Smooth muscle cell (in vitro differentiated cells): Measurements from ENCODE around the gene BCDIN3D. TPM values are rescaled to one million over a fixed set of nuclear protein-coding genes. Genes with fewer than 3 reads are reported as not detected.

ENCODE experiments used
- DNase-seq: peaks from one replicate; lab custom pipeline; 2025; ENCODE audit not compliant: unreplicated experiment; lab: John Stamatoyannopoulos, UW
- H2AFZ ChIP-seq: fragments of 200-600 bp; sonication (generic); 2 replicates; pipeline ENCODE4 v1.6.0; 2016; ENCODE audit warnings: antibody characterized with exemption, low read depth, mild to moderate bottlenecking
- H3F3A ChIP-seq: fragments of 200-600 bp; sonication (generic); 2 replicates; pipeline ENCODE4 v1.6.0; 2017; ENCODE audit warnings: antibody characterized with exemption, low read depth
- H3K27ac ChIP-seq: fragments of 200-600 bp; sonication (generic); 2 replicates; pipeline ENCODE4 v1.5.1; 2016; ENCODE audit warnings: low read depth, mild to moderate bottlenecking
- H3K27me3 ChIP-seq: fragments of 200-600 bp; sonication (generic); 2 replicates; pipeline ENCODE4 v1.6.1; 2016; ENCODE audit warnings: low read depth, mild to moderate bottlenecking
- H3K36me3 ChIP-seq: fragments of 200-600 bp; sonication (generic); 2 replicates; pipeline ENCODE4 v1.5.1; 2016; ENCODE audit warnings: low read depth
- H3K4me1 ChIP-seq: fragments of 200-600 bp; sonication (generic); 2 replicates; pipeline ENCODE4 v1.5.1; 2016; ENCODE audit warnings: low read depth
- H3K4me2 ChIP-seq: fragments of 200-600 bp; sonication (generic); 2 replicates; pipeline ENCODE4 v1.6.0; 2016; ENCODE audit warnings: mild to moderate bottlenecking
- H3K4me3 ChIP-seq: fragments of 200-600 bp; sonication (generic); 2 replicates; pipeline ENCODE4 v1.5.1; 2016; ENCODE audit warnings: mild to moderate bottlenecking
- H3K79me2 ChIP-seq: fragments of 200-600 bp; sonication (generic); 2 replicates; pipeline ENCODE4 v1.6.0; 2016; ENCODE audit warnings: low read depth, mild to moderate bottlenecking
- H3K9ac ChIP-seq: fragments of 200-600 bp; sonication (generic); 2 replicates; pipeline ENCODE4 v1.6.0; 2016; ENCODE audit warnings: low read depth
- H3K9me3 ChIP-seq: fragments of 200-600 bp; sonication (generic); replicated peaks from 2 replicates; pipeline ENCODE4 v1.5.1; 2016; ENCODE audit warnings: low read depth
- H4K20me1 ChIP-seq: fragments of 200-600 bp; sonication (generic); 2 replicates; pipeline ENCODE4 v1.6.0; 2016; ENCODE audit warnings: low read depth
- WGBS: methylation state at CpG from one replicate; pipeline ENCODE4 v1.1.7; 2016; ENCODE audit warnings: low lambda C conversion rate; 5-methylcytosine and 5-hydroxymethylcytosine counted together
- polyA plus RNA-seq: library from polyadenylated mRNA; unstranded; fragments of >200 nt; fragmentation: Nextera tagmentation; extraction: Ambion mirVana; gene quantifications from 2 replicates; pipeline ENCODE4 v1.2.1, GENCODE V29; 2016
- total RNA-seq: library from RNA; depleted of rRNA; stranded (reverse); fragments of >200 nt; gene quantifications from 2 replicates; pipeline ENCODE4 v1.2.3, GENCODE V29; 2014
- TF ChIP-seq, protein P1 (sequence below): fragments of 200-600 bp; sonication (generic); IDR thresholded peaks from 2 replicates; pipeline ENCODE4 v1.5.1; 2017; ENCODE audit warnings: borderline replicate concordance, mild to moderate bottlenecking, antibody characterized with exemption; ENCODE audit not compliant: insufficient read depth, poor library complexity, severe bottlenecking

Gene BCDIN3D
- total and polyA plus RNA-seq, 2 experiments from 2014 or later: 2.9 to 3.4 TPM

DNA sequence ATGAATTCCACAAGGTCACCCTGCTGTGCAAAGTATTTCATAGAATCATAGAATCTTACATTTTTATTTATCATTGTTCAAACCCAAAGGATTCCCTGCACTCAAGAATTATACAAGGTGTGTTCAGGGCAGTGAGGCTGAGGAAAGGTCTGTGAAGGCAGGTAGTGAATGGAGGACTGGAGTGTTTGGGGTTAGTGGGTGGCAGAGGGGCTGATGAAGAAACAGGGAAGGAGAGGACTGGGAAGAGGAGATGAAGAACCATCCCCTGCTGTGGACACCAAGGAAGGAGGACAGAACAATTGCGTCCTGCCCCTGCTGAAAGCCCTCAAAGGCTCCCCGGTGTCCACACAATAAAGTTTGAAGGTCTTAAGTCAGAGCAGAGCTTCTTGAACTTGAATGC, 10.8 kb upstream of the BCDIN3D start:
- no peak overlapping the region for H2AFZ ChIP-seq
- H3K27ac ChIP-seq: no peak overlapping the region
- no peak overlapping the region for H3K4me2 ChIP-seq
- TF ChIP-seq, protein P1, sequence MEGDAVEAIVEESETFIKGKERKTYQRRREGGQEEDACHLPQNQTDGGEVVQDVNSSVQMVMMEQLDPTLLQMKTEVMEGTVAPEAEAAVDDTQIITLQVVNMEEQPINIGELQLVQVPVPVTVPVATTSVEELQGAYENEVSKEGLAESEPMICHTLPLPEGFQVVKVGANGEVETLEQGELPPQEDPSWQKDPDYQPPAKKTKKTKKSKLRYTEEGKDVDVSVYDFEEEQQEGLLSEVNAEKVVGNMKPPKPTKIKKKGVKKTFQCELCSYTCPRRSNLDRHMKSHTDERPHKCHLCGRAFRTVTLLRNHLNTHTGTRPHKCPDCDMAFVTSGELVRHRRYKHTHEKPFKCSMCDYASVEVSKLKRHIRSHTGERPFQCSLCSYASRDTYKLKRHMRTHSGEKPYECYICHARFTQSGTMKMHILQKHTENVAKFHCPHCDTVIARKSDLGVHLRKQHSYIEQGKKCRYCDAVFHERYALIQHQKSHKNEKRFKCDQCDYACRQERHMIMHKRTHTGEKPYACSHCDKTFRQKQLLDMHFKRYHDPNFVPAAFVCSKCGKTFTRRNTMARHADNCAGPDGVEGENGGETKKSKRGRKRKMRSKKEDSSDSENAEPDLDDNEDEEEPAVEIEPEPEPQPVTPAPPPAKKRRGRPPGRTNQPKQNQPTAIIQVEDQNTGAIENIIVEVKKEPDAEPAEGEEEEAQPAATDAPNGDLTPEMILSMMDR: no peak
- H3K4me1 ChIP-seq: no peaks in the 10 kb centered on the region
- no peak overlapping the region for H3K4me3 ChIP-seq
- DNase-seq: no peak
- no peaks in the 10 kb centered on the region for H3K79me2 ChIP-seq
- no peak overlapping the region for H3K9ac ChIP-seq
- no peaks in the 10 kb centered on the region for H4K20me1 ChIP-seq
- peaks cover 38% of the 10 kb centered on the region for H3K27me3 ChIP-seq
- no peaks in the 10 kb centered on the region for H3K9me3 ChIP-seq
- 86% methylated on average over 2 of the region's 2 CpGs for WGBS
- no peaks in the 10 kb centered on the region for H3F3A ChIP-seq
- H3K36me3 ChIP-seq: no peaks in the 10 kb centered on the region

DNA sequence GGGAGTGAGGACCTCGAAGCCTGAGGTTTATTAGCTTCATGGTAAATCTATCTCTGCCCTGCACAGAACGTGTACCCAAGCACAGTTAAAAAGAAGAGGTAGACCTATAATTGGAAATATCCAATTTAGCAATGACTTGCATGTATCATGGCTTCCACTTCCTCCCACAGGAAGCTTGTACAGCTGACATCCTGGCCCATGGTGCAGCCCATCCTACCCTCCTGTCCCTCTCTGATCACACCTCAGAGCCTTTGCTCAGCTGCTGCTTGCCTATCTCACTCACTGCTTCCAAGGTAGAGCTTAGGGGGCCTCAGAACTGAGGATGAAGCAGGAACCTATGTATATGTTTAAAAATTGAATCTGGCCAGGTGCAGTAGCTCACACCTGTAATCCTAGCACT, 4.3 kb upstream of the BCDIN3D start:
- Histone ChIP-seq H3K36me3 (no peaks in the 10 kb centered on the region), H2AFZ (no peak overlapping the region), H3K79me2 (no peaks in the 10 kb centered on the region), H3K4me2 (no peak overlapping the region), H3K27me3 (peaks cover 34% of the 10 kb centered on the region), H3K4me3 (no peak overlapping the region), H3K9ac (no peak overlapping the region), H3K27ac (no peak overlapping the region), H3K9me3 (no peaks in the 10 kb centered on the region), H3K4me1 (peaks cover 3% of the 10 kb centered on the region), H4K20me1 (no peaks in the 10 kb centered on the region), H3F3A (peaks cover 11% of the 10 kb centered on the region)
- TF ChIP-seq, protein P1: no peak
- WGBS: 47% methylated on average over 2 of the region's 2 CpGs
- no peak for DNase-seq

DNA sequence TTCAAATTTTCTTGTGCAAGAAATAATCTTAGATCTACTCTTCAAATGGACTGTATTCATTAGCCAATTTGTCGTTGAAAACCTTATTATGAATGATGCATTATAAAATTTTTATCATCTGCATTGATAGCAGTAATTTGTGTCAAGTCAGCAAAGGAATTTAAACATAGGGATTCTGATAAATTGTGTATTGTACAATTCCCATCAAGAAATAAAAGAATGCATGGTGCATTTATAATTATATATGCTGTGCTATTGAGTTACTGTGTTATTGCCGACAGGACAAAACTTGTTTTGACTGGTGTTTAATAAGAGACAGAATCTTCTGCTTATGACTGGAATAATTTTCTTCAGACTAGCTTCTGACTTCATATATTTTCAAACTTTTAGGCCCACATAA, 3.1 kb upstream of the BCDIN3D start:
- no peak for DNase-seq
- 97% methylated on average over 2 of the region's 2 CpGs for WGBS
- Histone ChIP-seq H3K36me3 (no peaks in the 10 kb centered on the region), H3K9ac (no peak overlapping the region), H3K27me3 (peaks cover 23% of the 10 kb centered on the region), H3K79me2 (no peaks in the 10 kb centered on the region), H3K4me1 (peaks cover 7% of the 10 kb centered on the region), H3F3A (peaks cover 16% of the 10 kb centered on the region), H2AFZ (no peak overlapping the region), H4K20me1 (no peaks in the 10 kb centered on the region), H3K27ac (no peak overlapping the region), H3K9me3 (no peaks in the 10 kb centered on the region), H3K4me3 (no peak overlapping the region), H3K4me2 (no peak overlapping the region)
- TF ChIP-seq, protein P1: no peak

DNA sequence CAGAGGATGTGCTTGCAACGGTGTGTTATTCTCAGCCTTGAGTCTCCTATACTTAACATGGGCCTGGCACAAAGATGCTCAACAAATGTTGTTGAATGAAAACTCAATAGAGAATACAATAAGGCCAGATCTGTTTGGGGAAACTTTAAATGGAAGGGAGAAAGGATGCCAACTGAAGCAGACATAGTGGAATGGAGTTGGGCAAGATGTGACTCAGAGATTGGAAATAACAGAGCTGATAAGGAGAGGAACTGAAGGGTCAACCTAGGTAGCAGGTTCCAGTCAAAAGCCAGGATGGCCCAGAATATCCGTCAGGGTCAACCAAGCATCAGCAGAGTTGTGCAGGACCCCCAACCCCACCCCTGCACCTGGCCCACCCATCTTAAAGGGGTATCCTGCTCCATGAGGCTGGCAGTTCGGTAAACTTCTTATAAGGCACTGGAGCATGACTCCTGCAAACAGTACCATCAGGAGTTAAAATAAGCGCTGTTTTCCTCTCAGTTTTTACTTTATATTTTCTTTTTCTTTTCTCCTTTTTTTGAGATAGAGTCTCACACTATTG, 1.1 kb upstream of the BCDIN3D start:
- Histone ChIP-seq H3F3A (peaks cover 22% of the 10 kb centered on the region), H3K4me2 (no peak overlapping the region)
- WGBS: 92% methylated on average over 4 of the region's 4 CpGs

More for the DNA sequence above, 1.1 kb upstream of the BCDIN3D start:
- Histone ChIP-seq H4K20me1 (no peaks in the 10 kb centered on the region), H3K4me1 (peaks cover 7% of the 10 kb centered on the region), H3K36me3 (no peaks in the 10 kb centered on the region), H2AFZ (peak overlapping the region; percentile 90), H3K4me3 (no peak overlapping the region), H3K27me3 (peaks cover 16% of the 10 kb centered on the region), H3K9ac (no peak overlapping the region), H3K9me3 (no peaks in the 10 kb centered on the region), H3K79me2 (no peaks in the 10 kb centered on the region), H3K27ac (no peak overlapping the region)
- no peak for DNase-seq
- TF ChIP-seq, protein P1: no peak
